Endothelial cell of umbilical vein (primary cell): ENCODE results near the gene OCA2. TPM values are rescaled to one million over a fixed set of nuclear protein-coding genes. Genes with fewer than 3 reads are reported as not detected.

ENCODE experiments used
- BruUV-seq: library from RNA; stranded (reverse); fragments of 400-500 nt; replicated peaks from 2 replicates; lab custom pipeline; 2021; lab: Mats Ljungman, UMichigan
- CTCF ChIA-PET: fragments of 300-600, 350-600 bp; sonication (Branson Sonifier 250); formaldehyde crosslinking; loops from one replicate; lab custom pipeline; 2021; ENCODE audit warnings: antibody characterized with exemption, inconsistent platforms; lab: Charles Lee
- POLR2A ChIA-PET: fragments of 300-600, 350-600 bp; sonication (Branson Sonifier 250); formaldehyde crosslinking; loops from one replicate; lab custom pipeline; 2021; ENCODE audit warnings: antibody characterized with exemption, inconsistent platforms; lab: Charles Lee
- DNase-seq: peaks from one replicate; pipeline ENCODE4 v3.0.0-alpha.2; 2011; ENCODE audit warnings: low read depth, low spot score
- FAIRE-seq: peaks from 2 replicates; lab custom pipeline; 2011; peaks lifted over from hg19 to GRCh38; lab: Jason Lieb, UNC
- H2AFZ ChIP-seq: 2 replicates; pipeline ENCODE4 v1.6.0; 2012; ENCODE audit warnings: low read depth, low read length, control low read depth, inconsistent platforms
- H3K27ac ChIP-seq: 2 replicates; pipeline ENCODE4 v1.5.1; 2011; ENCODE audit warnings: low read depth, mild to moderate bottlenecking, control low read depth, low read length, moderate library complexity; ENCODE audit not compliant: insufficient read depth
- H3K27me3 ChIP-seq, 2 experiments: 2 replicates each; pipeline versions ENCODE4 v1.6.0 to v1.6.1; 2011; ENCODE audit warnings: low read length in 2 of 2, mixed read lengths in 1 of 2; ENCODE audit not compliant: control insufficient read depth in 2 of 2, insufficient read depth in 2 of 2
- H3K36me3 ChIP-seq, 2 experiments: 2 replicates in 1 of 2; 3 replicates in 1 of 2; pipeline ENCODE4 v1.5.1; 2011; ENCODE audit warnings: low read length in 2 of 2, mild to moderate bottlenecking in 1 of 2, moderate library complexity in 1 of 2; ENCODE audit not compliant: control insufficient read depth in 2 of 2, insufficient read depth in 2 of 2; ENCODE audit errors: extremely low read depth in 1 of 2
- H3K4me1 ChIP-seq: 3 replicates; pipeline ENCODE4 v1.5.1; 2011; ENCODE audit warnings: mild to moderate bottlenecking, low read length; ENCODE audit not compliant: control insufficient read depth, insufficient read depth; ENCODE audit errors: extremely low read depth
- H3K4me2 ChIP-seq: 2 replicates; pipeline ENCODE4 v1.6.1; 2011; ENCODE audit warnings: low read length, control low read depth, mixed read lengths; ENCODE audit not compliant: insufficient read depth
- H3K4me3 ChIP-seq, 3 experiments: fragments of 200-600 bp in 1 of 3; sonication (generic), shearing (Covaris generic) in 1 of 3; replicated peaks in 1 of 3; 2 replicates each; pipeline ENCODE4 v1.5.1; 2011 to 2016; ENCODE audit warnings: control low read depth in 3 of 3, low read length in 3 of 3, mild to moderate bottlenecking in 2 of 3, inconsistent platforms in 1 of 3, low read depth in 1 of 3, moderate library complexity in 1 of 3; ENCODE audit not compliant: insufficient read depth in 1 of 3
- H3K79me2 ChIP-seq: 2 replicates; pipeline ENCODE4 v1.6.0; 2012; ENCODE audit warnings: low read length, inconsistent platforms; ENCODE audit not compliant: control insufficient read depth, insufficient read depth
- H3K9ac ChIP-seq: replicated peaks from 2 replicates; pipeline ENCODE3; 2011; ENCODE audit warnings: low read length, control low read depth; ENCODE audit not compliant: insufficient read depth; ENCODE audit errors: extremely low read depth
- H3K9me1 ChIP-seq: replicated peaks from 3 replicates; pipeline ENCODE4 v1.6.0; 2011; ENCODE audit warnings: mild to moderate bottlenecking, low read length; ENCODE audit not compliant: control insufficient read depth, insufficient read depth; ENCODE audit errors: extremely low read depth
- H3K9me3 ChIP-seq: replicated peaks from 2 replicates; pipeline ENCODE4 v1.5.1; 2012; ENCODE audit warnings: low read length, inconsistent platforms; ENCODE audit not compliant: control insufficient read depth, insufficient read depth
- H4K20me1 ChIP-seq: replicated peaks from 2 replicates; pipeline ENCODE3; 2011; ENCODE audit warnings: mild to moderate bottlenecking, low read length; ENCODE audit not compliant: control insufficient read depth, insufficient read depth; ENCODE audit errors: extremely low read depth
- EZH2 ChIP-seq: IDR thresholded peaks from 2 replicates; pipeline ENCODE4 v1.6.1; 2012; ENCODE audit warnings: borderline replicate concordance, low read depth, mild to moderate bottlenecking, moderate library complexity, low read length, inconsistent platforms; ENCODE audit not compliant: severe bottlenecking
- FOS ChIP-seq: IDR thresholded peaks from 2 replicates; pipeline ENCODE4 v1.6.1; 2011; ENCODE audit warnings: mild to moderate bottlenecking, low read length, moderate library complexity, borderline replicate concordance; ENCODE audit not compliant: insufficient read depth
- GATA2 ChIP-seq: IDR thresholded peaks from 2 replicates; pipeline ENCODE4 v1.7.0; 2011; ENCODE audit warnings: low read depth, mild to moderate bottlenecking, moderate library complexity, mixed read lengths, low read length; ENCODE audit not compliant: insufficient read length, insufficient read depth
- JUN ChIP-seq: IDR thresholded peaks from 2 replicates; pipeline ENCODE4 v1.6.1; 2011; ENCODE audit warnings: borderline replicate concordance, low read depth; ENCODE audit not compliant: insufficient read length, insufficient read depth
- MYC ChIP-seq: IDR thresholded peaks from one replicate; pipeline ENCODE4 v1.6.1; 2011; ENCODE audit warnings: mild to moderate bottlenecking, low read depth, low read length
- POLR2A ChIP-seq: IDR thresholded peaks from 2 replicates; pipeline ENCODE4 v1.6.1; 2012; ENCODE audit warnings: low read depth, mild to moderate bottlenecking, control low read depth, low read length
- POLR2AphosphoS5 ChIP-seq: IDR thresholded peaks from 2 replicates; pipeline ENCODE4 v1.6.1; 2012; ENCODE audit warnings: low read depth, mild to moderate bottlenecking, control low read depth, low read length, moderate library complexity; ENCODE audit not compliant: insufficient read depth
- dilution Hi-C: fragments of 300-500 bp; cut with MboI; formaldehyde crosslinking; loops from one replicate; pipeline ENCODE4 v1.15.0; 2019; ENCODE audit warnings: low sequenced_read_pairs; ENCODE audit not compliant: extremely low pct_ligation_motif_present
- intact Hi-C: fragments of 100-400 bp; cut with micrococcal nuclease; formaldehyde crosslinking; loops from one replicate; pipeline ENCODE4 v1.10.0; 2022
- polyA plus RNA-seq, 4 experiments: library from polyadenylated mRNA; depleted of rRNA in 3 of 4; stranded (reverse) in 3 of 4; unstranded in 1 of 4; fragments of >200 nt; gene quantifications; 2 replicates each; pipeline versions ENCODE4 v1.2.1 to v1.2.3, GENCODE V29; 2011 to 2012; ENCODE audit warnings: missing spikeins in 1 of 4
- total RNA-seq: library from RNA; stranded (reverse); gene quantifications from 2 replicates; pipeline ENCODE4 v1.2.3, GENCODE V29; 2021
- TF ChIP-seq, protein P1 (sequence below), 2 donors: IDR thresholded peaks; 1 replicate in 1 of 2; 2 replicates in 1 of 2; pipeline ENCODE4 v1.5.1; 2011; ENCODE audit warnings: low read length in 2 of 2, mild to moderate bottlenecking in 2 of 2, moderate library complexity in 2 of 2, control low read depth in 1 of 2, inconsistent platforms in 1 of 2, low read depth in 1 of 2; ENCODE audit not compliant: insufficient read depth in 1 of 2; ENCODE audit errors: extremely low read depth in 1 of 2
- TF ChIP-seq, protein P2 (sequence below): IDR thresholded peaks from 2 replicates; pipeline ENCODE4 v1.6.1; 2011; ENCODE audit not compliant: insufficient read depth, insufficient read length

Gene OCA2
- total and polyA plus RNA-seq, 2 donors (not counting 3 experiments of a cell fraction or from before 2014, with no cell fraction given) = not detected

- H3K4me1 ChIP-seq = no peaks in the 10 kb centered on the region
Measured at GRCh38 chr15:27873039-27873438, 226.1 kb downstream of the OCA2 start.

DNA sequence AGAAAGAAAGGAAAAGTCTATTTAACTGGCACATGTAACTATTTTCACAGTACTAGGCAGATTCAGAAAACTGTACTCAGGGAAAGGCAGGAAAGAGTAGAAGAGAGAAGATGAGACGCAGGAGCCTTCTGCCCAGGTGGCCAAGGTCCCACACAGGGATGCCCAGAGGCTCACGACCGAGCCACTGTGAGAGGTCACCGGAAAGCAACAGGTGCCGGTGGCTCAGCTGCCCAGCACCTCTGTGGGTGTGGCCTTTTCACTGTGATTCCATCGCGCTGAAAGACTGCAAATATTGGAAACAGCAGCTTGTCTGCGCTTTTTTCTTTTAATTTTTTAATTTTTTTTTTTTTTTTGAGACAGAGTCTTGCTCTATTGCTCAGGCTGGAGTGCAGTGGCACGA is 226.8 kb downstream of the OCA2 start:
- POLR2A ChIA-PET = no interaction called here
- intact Hi-C loops = no loop called here
- dilution Hi-C loops = no loop called here

More at GRCh38 chr15:27873039-27873438, 226.1 kb downstream of the OCA2 start:
- Histone ChIP-seq H3K4me3 (no peak overlapping the region), H3K79me2 (no peaks in the 10 kb centered on the region), H3K9me1 (no peaks in the 10 kb centered on the region), H4K20me1 (no peaks in the 10 kb centered on the region), H3K27me3 (no peaks in the 10 kb centered on the region), H3K9ac (no peak overlapping the region), H3K36me3 (no peaks in the 10 kb centered on the region), H3K4me2 (no peak overlapping the region), H3K27ac (no peak overlapping the region), H3K9me3 (peaks cover 11% of the 10 kb centered on the region), H2AFZ (no peak overlapping the region)
- no TSS peak for BruUV-seq
- FAIRE-seq (no peak), DNase-seq (no peak)
- TF ChIP-seq GATA2 = no peak
- TF ChIP-seq JUN = no peak
- TF ChIP-seq FOS = no peak
- no peak for TF ChIP-seq EZH2
- TF ChIP-seq MYC = no peak
- TF ChIP-seq, protein P1, sequence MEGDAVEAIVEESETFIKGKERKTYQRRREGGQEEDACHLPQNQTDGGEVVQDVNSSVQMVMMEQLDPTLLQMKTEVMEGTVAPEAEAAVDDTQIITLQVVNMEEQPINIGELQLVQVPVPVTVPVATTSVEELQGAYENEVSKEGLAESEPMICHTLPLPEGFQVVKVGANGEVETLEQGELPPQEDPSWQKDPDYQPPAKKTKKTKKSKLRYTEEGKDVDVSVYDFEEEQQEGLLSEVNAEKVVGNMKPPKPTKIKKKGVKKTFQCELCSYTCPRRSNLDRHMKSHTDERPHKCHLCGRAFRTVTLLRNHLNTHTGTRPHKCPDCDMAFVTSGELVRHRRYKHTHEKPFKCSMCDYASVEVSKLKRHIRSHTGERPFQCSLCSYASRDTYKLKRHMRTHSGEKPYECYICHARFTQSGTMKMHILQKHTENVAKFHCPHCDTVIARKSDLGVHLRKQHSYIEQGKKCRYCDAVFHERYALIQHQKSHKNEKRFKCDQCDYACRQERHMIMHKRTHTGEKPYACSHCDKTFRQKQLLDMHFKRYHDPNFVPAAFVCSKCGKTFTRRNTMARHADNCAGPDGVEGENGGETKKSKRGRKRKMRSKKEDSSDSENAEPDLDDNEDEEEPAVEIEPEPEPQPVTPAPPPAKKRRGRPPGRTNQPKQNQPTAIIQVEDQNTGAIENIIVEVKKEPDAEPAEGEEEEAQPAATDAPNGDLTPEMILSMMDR (IDR thresholded peaks at IDR 0.05; ENCODE audit: extremely low read depth in 1 of 2, insufficient read depth in 1 of 2, low read depth in 1 of 2, low read length in 2 of 2) = no peak
- TF ChIP-seq POLR2AphosphoS5 = no peak
- TF ChIP-seq POLR2A = no peak
- POLR2A ChIA-PET = no interaction called here
- intact Hi-C loops (no loop called here), dilution Hi-C loops (no loop called here)
- CTCF ChIA-PET = no interaction called here

More for the DNA sequence above, 226.8 kb downstream of the OCA2 start:
- no peak for TF ChIP-seq POLR2AphosphoS5
- TF ChIP-seq FOS = no peak
- TF ChIP-seq, protein P1 (IDR thresholded peaks at IDR 0.05; ENCODE audit: extremely low read depth in 1 of 2, insufficient read depth in 1 of 2, low read depth in 1 of 2, low read length in 2 of 2) = no peak
- TF ChIP-seq, protein P2, sequence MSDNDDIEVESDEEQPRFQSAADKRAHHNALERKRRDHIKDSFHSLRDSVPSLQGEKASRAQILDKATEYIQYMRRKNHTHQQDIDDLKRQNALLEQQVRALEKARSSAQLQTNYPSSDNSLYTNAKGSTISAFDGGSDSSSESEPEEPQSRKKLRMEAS = no peak
- TF ChIP-seq EZH2 = no peak
- TF ChIP-seq POLR2A = no peak
- no peak overlapping the region for H3K27ac ChIP-seq
- H3K36me3 ChIP-seq = no peaks in the 10 kb centered on the region
- H3K9me3 ChIP-seq = peaks cover 11% of the 10 kb centered on the region
- no peak overlapping the region for H2AFZ ChIP-seq
- no peak overlapping the region for H3K4me3 ChIP-seq
- no peak overlapping the region for H3K9ac ChIP-seq
- no peaks in the 10 kb centered on the region for H3K9me1 ChIP-seq
- H3K4me2 ChIP-seq = no peak overlapping the region
- BruUV-seq = no TSS peak
- H3K4me1 ChIP-seq = no peaks in the 10 kb centered on the region
- FAIRE-seq = no peak
- no peaks in the 10 kb centered on the region for H4K20me1 ChIP-seq
- no peaks in the 10 kb centered on the region for H3K79me2 ChIP-seq
- no peak for DNase-seq
- no peaks in the 10 kb centered on the region for H3K27me3 ChIP-seq
- CTCF ChIA-PET = no interaction called here
